Suprapubic skin (tissue), 3 donors: ENCODE results near the gene FZD4.

Source experiments
- CTCF ChIP-seq, 2 donors: fragments of 200-600 bp in 1 of 2; fragments of 450-650 bp in 1 of 2; sonication (generic) in 1 of 2; IDR thresholded peaks; one replicate each; pipeline ENCODE4 v1.5.1; 2016 to 2019; ENCODE audit warnings: antibody characterized with exemption in 2 of 2, mild to moderate bottlenecking in 1 of 2, moderate library complexity in 1 of 2
- POLR2AphosphoS5 ChIP-seq, 3 donors: sonication (generic); formaldehyde crosslinking; IDR thresholded peaks; one replicate each; pipeline ENCODE4 v1.6.1; 2017; ENCODE audit warnings: antibody characterized with exemption in 3 of 3

- TF ChIP-seq CTCF (IDR thresholded peaks at IDR 0.05) (no peak), POLR2AphosphoS5 (IDR thresholded peaks at IDR 0.05) (no peak)
Observed at GRCh38 chr11:86934926-86935579, 20.1 kb downstream of the FZD4 start.
